GM20000 (cell line): Measurements from ENCODE around the gene DNASE1L2.

Source experiments
- DNase-seq: peaks from one replicate; pipeline ENCODE4 v3.0.0; 2012; ENCODE audit warnings: low spot score
- TF ChIP-seq, protein P1 (sequence below): IDR thresholded peaks from 2 replicates; pipeline ENCODE4 v1.5.1; 2012; ENCODE audit warnings: mild to moderate bottlenecking, control low read depth; ENCODE audit errors: extremely low read depth, missing control alignments

Gene DNASE1L2

DNA sequence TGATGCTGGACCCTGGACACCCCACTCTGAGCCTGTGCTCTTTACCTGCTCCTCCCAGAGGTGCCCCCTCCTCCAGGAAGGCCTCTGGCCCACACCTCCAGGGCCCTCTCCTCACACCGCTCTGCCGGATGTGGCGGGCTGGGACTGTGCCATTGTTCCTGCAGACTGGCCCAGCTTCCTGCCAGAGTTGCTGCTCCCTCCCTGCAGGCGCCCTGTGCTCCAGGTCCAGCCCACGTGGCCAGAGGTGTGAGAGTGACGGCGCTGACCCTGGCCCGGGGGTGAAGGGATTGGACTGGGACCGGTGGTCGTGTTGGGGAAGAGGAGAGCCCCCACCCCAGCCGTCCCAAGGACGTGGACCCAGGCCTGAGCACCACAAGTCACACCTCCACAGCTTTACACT is 7.2 kb upstream of the DNASE1L2 start:
- no peak for DNase-seq
- TF ChIP-seq, protein P1, sequence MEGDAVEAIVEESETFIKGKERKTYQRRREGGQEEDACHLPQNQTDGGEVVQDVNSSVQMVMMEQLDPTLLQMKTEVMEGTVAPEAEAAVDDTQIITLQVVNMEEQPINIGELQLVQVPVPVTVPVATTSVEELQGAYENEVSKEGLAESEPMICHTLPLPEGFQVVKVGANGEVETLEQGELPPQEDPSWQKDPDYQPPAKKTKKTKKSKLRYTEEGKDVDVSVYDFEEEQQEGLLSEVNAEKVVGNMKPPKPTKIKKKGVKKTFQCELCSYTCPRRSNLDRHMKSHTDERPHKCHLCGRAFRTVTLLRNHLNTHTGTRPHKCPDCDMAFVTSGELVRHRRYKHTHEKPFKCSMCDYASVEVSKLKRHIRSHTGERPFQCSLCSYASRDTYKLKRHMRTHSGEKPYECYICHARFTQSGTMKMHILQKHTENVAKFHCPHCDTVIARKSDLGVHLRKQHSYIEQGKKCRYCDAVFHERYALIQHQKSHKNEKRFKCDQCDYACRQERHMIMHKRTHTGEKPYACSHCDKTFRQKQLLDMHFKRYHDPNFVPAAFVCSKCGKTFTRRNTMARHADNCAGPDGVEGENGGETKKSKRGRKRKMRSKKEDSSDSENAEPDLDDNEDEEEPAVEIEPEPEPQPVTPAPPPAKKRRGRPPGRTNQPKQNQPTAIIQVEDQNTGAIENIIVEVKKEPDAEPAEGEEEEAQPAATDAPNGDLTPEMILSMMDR = no peak

DNA sequence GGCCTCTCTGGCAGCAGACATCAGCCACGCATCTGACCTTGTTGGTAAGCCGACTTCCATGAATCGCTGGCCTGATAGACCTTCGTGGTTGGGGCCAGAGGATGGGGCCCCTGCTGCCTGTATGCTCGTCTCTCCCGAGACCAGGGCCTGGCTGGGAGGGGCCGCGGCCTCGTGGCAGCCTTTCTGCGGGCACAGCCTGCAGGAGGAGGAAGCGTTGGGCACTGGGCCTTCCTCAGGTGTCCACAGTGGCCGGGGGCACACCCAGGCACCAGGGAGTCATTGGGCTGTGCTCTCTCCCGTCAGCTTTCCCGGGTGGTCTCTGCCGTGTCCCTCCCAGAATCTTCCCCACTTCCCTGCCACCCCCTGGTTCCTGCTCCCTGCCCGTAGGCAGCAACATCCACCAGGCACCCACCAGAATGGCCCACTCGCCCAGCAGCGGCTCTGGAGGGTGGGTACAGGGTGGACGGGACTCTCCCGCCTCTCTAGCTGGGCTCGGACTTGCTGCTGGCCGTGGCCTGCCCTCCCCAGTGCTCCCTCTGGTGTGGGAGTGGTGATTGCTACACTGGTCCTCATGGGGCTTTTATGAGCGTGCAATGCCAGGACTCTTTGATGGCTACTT is 6.5 kb upstream of the DNASE1L2 start:
- DNase-seq = no peak
- TF ChIP-seq, protein P1 = no peak

DNA sequence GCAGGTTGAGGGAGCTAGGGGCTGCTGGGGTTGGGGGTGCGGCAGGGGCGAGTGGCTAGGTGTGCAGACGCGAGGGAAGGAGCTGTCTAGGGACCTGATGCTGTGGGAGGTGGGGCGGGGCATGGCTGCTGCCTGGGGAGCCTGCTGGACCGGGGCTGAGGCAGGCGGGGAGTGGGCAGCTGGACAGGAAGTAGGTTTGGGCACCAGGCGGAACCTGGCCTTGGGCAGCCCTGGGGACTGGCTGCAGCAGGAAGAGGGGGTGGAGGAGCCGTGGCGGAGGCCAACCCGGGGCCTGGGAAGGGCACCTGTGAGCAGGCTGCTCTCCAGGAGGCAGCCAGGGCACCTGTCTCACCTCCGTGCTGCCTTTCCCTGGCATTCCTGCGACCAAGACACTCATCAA is 5.9 kb upstream of the DNASE1L2 start:
- TF ChIP-seq, protein P1 = no peak
- no peak for DNase-seq

DNA sequence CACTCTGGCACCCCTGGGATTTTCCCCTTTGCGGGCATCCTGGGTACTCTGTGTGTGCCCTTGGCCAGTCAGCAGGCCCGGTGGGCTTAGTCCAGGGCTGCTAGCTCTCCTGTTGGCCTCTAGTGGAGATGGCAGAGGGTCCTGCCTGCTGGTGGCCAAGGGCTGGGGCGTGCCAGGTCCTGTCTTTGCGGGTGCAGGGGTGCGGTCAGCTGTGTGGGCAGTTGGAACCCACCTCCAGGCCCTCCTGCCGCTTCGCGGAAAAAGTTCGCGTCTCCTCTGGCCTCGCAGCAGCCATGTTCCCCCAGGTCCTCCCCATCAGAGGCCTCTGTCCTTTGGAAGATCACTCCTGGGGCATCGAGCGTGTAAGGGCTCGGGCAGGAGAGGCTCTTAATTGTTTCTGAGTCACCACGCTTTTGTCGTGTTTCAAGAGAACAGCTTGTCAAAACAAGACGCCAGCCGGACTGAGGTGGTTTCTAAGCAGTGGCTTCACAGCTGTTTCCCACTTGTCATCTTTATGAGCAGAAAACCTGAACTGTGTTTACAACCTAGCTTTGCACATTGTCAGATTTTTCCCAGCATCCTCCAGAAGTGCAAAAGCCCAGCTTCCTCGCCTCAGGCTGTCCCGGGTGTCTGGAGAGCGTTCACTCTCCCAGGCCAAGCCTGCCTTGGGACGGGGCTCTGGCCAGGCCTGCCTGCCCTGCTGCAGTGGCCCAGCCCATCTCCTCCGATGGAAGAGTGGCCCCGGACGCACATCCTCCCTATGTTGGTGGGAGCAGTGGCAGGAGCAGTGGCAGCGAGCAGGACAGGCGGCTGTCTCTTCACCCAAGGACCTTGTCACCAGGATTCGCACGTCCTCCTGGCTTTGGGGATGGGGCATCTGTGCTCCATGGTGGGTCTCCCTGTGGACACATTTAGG is 5.0 kb upstream of the DNASE1L2 start:
- no peak for DNase-seq
- TF ChIP-seq, protein P1 = no peak

DNA sequence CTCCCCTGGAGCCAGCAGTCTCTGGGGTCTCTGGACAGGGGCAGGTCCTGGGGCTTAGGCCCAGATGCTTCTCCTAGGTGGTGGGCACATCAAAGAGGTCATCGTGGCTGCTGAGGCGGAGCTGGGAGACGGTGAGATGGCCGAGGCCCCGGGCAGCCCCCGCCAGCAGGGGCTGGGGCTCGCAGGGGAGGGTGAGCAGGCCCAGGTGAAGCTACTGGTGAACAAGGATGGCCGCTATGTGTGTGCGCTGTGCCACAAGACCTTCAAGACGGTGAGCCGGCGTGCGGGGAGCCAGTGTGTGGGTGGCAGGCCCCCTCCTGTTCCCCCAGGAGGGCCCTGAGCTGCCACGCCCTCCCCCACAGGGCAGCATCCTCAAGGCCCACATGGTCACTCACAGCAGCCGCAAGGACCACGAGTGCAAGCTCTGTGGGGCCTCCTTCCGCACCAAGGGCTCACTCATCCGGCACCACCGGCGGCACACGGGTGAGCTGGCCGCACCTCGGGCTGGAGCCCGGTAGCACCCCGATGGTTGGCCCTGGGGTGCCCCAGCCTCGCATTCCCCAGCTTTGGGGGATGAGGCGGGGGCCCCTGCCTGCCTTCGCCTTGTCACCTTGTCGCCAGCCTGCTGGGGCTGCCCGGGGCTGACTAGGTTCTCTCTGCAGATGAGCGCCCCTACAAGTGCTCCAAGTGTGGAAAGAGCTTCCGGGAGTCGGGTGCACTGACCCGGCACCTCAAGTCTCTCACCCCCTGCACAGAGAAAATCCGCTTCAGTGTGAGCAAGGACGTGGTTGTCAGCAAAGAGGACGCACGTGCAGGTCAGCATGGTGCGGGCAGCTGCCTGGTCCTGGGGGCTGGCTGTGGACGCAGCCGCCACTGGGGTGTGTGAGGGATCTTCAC is 3.9 kb upstream of the DNASE1L2 start:
- no peak for DNase-seq
- TF ChIP-seq, protein P1 = no peak

DNA sequence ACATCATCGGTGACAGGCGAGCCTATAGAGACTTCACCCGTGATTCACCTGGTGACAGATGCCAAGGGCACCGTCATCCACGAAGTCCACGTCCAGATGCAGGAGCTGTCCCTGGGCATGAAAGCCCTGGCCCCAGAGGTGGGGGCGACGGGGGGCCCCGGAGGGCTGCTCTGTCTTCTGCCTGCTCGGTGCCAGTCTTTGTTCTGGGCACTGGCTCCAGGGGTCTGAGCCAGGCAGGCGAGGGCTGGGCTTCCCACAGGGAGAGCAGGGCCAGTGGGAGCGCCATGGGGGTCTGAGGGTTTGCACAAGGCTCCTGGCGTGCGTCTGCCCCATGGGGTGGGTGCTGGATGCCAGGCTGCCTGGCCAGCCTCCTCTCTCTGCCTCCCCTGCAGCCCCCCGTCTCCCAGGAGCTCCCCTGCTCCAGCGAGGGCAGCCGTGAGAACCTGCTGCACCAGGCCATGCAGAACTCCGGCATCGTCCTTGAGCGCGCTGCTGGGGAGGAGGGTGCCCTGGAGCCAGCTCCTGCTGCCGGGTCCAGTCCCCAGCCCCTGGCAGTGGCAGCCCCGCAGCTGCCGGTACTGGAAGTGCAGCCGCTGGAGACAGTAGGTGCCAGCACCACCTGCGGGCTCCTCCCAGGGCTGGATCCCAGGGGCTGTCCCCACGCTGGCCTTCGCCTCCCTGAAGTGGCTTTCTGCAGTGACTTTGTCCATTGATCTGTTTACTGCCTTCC is 3.0 kb upstream of the DNASE1L2 start:
- TF ChIP-seq, protein P1 = no peak
- no peak for DNase-seq
